Articular chondrocyte of knee joint (primary cell): ENCODE data around the gene ZMYM5. TPM values are rescaled to one million over a fixed set of nuclear protein-coding genes. Genes with fewer than 3 reads are reported as not detected.

Experiments
- total RNA-seq: library from RNA; depleted of rRNA; stranded (reverse); fragments of >200 nt; gene quantifications from 2 replicates; pipeline ENCODE4 v1.2.3, GENCODE V29; 2012

Gene ZMYM5
- total RNA-seq, result 26.7 and 27.4 TPM in 2 replicates

GRCh38 chr13:19863323-19864023 is at the start of gene ZMYM5:
Gene ZMYM5, minus strand, starts transcription at chr13:19863649. Its CDS starts 11,469 bp downstream, at chr13:19852180.

GRCh38 chr13:19782727-19783682 is 80.4 kb downstream of the ZMYM5 start, which contains the start of gene PSPC1:
Gene PSPC1, minus strand, starts transcription at chr13:19782945. Its CDS starts 188 bp downstream, at chr13:19782757.

Other genes with a start within 250 kb of the ZMYM5 start
- 18.9 and 19.1 TPM in 2 replicates for gene MPHOSPH8, start 230.0 kb downstream of the ZMYM5 start, total RNA-seq
- 53.5 and 54.7 TPM in 2 replicates for gene PSPC1, start 80.7 kb downstream of the ZMYM5 start, total RNA-seq
- gene ZMYM2, start 95.1 kb upstream of the ZMYM5 start, total RNA-seq, result 72.3 and 83.7 TPM in 2 replicates